Prostate gland (tissue), 2 donors: ENCODE measurements around the gene CELA2B. TPM values are rescaled to one million over a fixed set of nuclear protein-coding genes. Genes with fewer than 3 reads are reported as not detected.
"Not testable (repeated sequence)": the region's sequence is repeated elsewhere in the genome, so short reads cannot be mapped to it uniquely, and the experiment has no call there.

Experiments
- DNase-seq: peaks from one replicate; pipeline ENCODE4 v3.0.0-alpha.2; 2019; ENCODE audit warnings: low spot score
- H3K27ac ChIP-seq, 2 donors: fragments of 200-600 bp; sonication (generic); 2 replicates each; pipeline ENCODE4 v1.5.1; 2017 to 2019
- H3K27me3 ChIP-seq: fragments of 200-600 bp; sonication (generic); replicated peaks from 2 replicates; pipeline ENCODE4 v1.5.1; 2019; ENCODE audit not compliant: insufficient read depth
- H3K36me3 ChIP-seq, 2 donors: fragments of 200-600 bp; sonication (generic); 1 replicate in 1 of 2; 2 replicates in 1 of 2; pipeline versions ENCODE4 v1.5.1 to v1.8.1; 2017 to 2019
- H3K4me1 ChIP-seq: fragments of 200-600 bp; sonication (generic); replicated peaks from 2 replicates; pipeline ENCODE4 v1.5.1; 2019
- H3K4me3 ChIP-seq, 2 donors: fragments of 200-600 bp; sonication (generic); 2 replicates each; pipeline ENCODE4 v1.5.1; 2017 to 2019
- H3K9me3 ChIP-seq: fragments of 200-600 bp; sonication (generic); 2 replicates; pipeline ENCODE4 v1.5.1; 2017
- CTCF ChIP-seq, 4 experiments: fragments of 200-600 bp in 2 of 4; fragments of 450-650 bp in 2 of 4; sonication (generic) in 2 of 4; IDR thresholded peaks; 1 replicate in 3 of 4; 2 replicates in 1 of 4; pipeline ENCODE4 v1.5.1; 2016 to 2019; ENCODE audit warnings: antibody characterized with exemption in 4 of 4, mild to moderate bottlenecking in 2 of 4, moderate library complexity in 2 of 4
- POLR2A ChIP-seq: fragments of 450-650 bp; IDR thresholded peaks from one replicate; pipeline ENCODE4 v1.6.1; 2016; ENCODE audit warnings: antibody characterized with exemption, mild to moderate bottlenecking
- POLR2AphosphoS5 ChIP-seq: sonication (generic); formaldehyde crosslinking; IDR thresholded peaks from one replicate; pipeline ENCODE4 v1.6.1; 2017; ENCODE audit warnings: antibody characterized with exemption
- WGBS: methylation state at CpG from one replicate; pipeline ENCODE4 v1.1.5; 2018; 5-methylcytosine and 5-hydroxymethylcytosine counted together
- intact Hi-C: fragments of 100-400 bp; cut with DNase I; formaldehyde crosslinking; loops from one replicate; pipeline ENCODE4 v1.14.2; 2022
- total RNA-seq, 2 donors: library from RNA; depleted of rRNA; stranded (reverse); fragments of >200 nt; gene quantifications; one replicate each; pipeline ENCODE4 v1.1.0, GENCODE V29; 2016

Gene CELA2B
- total RNA-seq, 2 donors from 2014 or later = 1.1 TPM; not detected in 1

- H3K9me3 ChIP-seq = no peaks in the 10 kb centered on the region
- no peak overlapping the region for H3K4me3 ChIP-seq
- WGBS = 73% methylated on average over 3 of the region's 3 CpGs
- no peaks in the 10 kb centered on the region for H3K4me1 ChIP-seq
- no peak overlapping the region for H3K27ac ChIP-seq
- intact Hi-C loops = no loop called here
- no peak for TF ChIP-seq CTCF (IDR thresholded peaks at IDR 0.05)
- no peak for TF ChIP-seq POLR2AphosphoS5
- no peak for TF ChIP-seq POLR2A
- DNase-seq = no peak
- H3K36me3 ChIP-seq = no peaks in the 10 kb centered on the region
- H3K27me3 ChIP-seq = no peaks in the 10 kb centered on the region
Measured at GRCh38 chr1:15454256-15454655, 21.6 kb upstream of the CELA2B start.

DNA sequence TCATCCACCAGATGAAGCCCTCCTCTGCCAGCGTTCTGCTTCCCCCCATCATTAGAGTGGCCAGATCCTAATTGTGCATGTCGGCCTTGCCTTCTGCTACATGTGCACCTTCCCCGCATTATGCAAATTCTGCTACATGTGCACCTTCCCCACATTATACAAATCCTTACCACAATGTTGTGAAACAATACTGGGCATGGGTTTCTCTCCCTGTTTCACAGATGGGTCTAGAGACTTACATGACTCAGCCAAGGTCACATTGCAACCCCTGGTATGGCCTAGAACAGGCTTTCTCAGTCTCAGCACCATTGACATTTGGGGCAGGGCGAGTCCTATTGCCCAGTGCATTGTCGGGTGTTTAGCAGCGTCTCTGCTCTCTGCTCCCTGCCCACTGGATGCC lies 20.4 kb upstream of the CELA2B start:
- no peak overlapping the region for H3K4me3 ChIP-seq
- H3K27me3 ChIP-seq = no peaks in the 10 kb centered on the region
- intact Hi-C loops = no loop called here
- TF ChIP-seq POLR2AphosphoS5 (no peak), POLR2A (no peak), CTCF (IDR thresholded peaks at IDR 0.05) (no peak)
- H3K27ac ChIP-seq = no peak overlapping the region
- 89% methylated on average over 6 of the region's 6 CpGs for WGBS
- no peaks in the 10 kb centered on the region for H3K36me3 ChIP-seq
- no peak for DNase-seq
- H3K9me3 ChIP-seq = no peaks in the 10 kb centered on the region
- H3K4me1 ChIP-seq = no peaks in the 10 kb centered on the region

DNA sequence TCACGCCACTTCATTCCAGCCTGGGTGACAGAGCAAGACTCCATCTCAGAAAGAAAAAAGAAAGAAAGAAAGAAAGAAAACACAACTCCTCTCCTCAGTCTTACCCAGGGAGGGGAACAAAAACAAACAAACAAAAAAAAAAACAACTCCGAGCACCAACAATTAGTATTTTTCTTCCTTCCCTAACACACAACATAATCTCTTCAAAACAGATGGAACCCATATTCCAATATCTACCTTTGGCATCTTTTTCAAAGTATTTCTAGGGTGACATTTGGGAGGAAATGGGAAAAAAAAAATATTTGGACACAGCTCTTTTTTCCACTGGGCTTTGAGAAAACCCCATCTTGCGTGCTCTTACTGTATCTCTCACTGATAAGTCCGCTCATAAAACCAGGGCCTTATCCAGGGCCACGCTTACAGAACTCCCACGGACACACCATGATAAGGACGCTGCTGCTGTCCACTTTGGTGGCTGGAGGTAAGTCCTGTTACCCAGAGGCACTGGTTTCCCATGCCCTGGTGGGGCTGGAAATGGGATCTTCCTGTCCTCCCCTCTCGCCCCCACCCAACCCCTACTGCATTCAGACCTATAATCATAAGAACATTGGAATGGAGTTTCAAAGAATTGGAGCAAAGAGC lies 19.5 kb upstream of the CELA2B start, which contains the start of gene CELA2A:
Gene CELA2A, plus strand, starts transcription at position 420 of the 642 bp plus-strand sequence. Its CDS starts 22 bp downstream, at position 442.
- WGBS = 92% methylated on average over 8 of the region's 8 CpGs
- Histone ChIP-seq H3K4me3 (no peak within 1 kb of the TSS), H3K4me1 (no peaks in the 10 kb centered on the region), H3K36me3 (no peaks in the 10 kb centered on the region), H3K27ac (no peak within 1 kb of the TSS), H3K27me3 (no peaks in the 10 kb centered on the region), H3K9me3 (no peaks in the 10 kb centered on the region)
- TF ChIP-seq POLR2AphosphoS5 (no peak), CTCF (IDR thresholded peaks at IDR 0.05) (no peak), POLR2A (no peak)
- DNase-seq = no peak
- intact Hi-C loops = no loop called here

DNA sequence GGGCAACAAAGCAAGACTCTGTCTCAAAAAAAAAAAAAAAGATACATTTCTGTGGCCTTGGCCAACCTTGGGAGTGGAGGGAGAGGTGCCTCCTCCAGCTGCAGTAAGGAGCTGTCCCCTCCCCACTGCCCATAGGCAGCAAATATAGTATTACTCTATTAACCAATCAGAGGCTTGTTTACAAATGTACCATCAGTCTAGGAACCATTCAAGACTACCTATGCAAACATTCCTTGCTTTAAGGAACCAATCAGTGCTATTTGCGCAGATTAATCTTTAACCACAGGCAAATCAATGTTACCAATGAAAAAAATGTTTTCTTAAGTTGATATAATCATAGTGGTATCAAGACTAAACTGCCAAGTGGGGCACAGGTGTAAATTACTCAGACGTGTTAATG lies 18.3 kb upstream of the CELA2B start:
- WGBS = 76% methylated on average over 2 of the region's 2 CpGs
- intact Hi-C loops = no loop called here
- H3K4me1 ChIP-seq = no peaks in the 10 kb centered on the region
- no peaks in the 10 kb centered on the region for H3K27me3 ChIP-seq
- no peak for DNase-seq
- no peaks in the 10 kb centered on the region for H3K9me3 ChIP-seq
- no peak for TF ChIP-seq POLR2AphosphoS5
- TF ChIP-seq POLR2A = no peak
- TF ChIP-seq CTCF (IDR thresholded peaks at IDR 0.05) = no peak
- no peak overlapping the region for H3K27ac ChIP-seq
- H3K36me3 ChIP-seq = no peaks in the 10 kb centered on the region
- H3K4me3 ChIP-seq = no peak overlapping the region

- DNase-seq, H3K27ac ChIP-seq, H3K4me1 ChIP-seq, intact Hi-C loops, H3K36me3 ChIP-seq, H3K4me3 ChIP-seq, H3K27me3 ChIP-seq, H3K9me3 ChIP-seq: not testable (repeated sequence)
- 80% methylated on average over 4 of the region's 4 CpGs for WGBS
Measured at GRCh38 chr1:15458388-15458787, 17.5 kb upstream of the CELA2B start.
